ENCODE results near the gene BNIP2.

The BNIP2 gene

GRCh38 chr15:59662260-59662659 is 26.9 kb downstream of the BNIP2 start:
- TF ChIP-seq, protein P1, sequence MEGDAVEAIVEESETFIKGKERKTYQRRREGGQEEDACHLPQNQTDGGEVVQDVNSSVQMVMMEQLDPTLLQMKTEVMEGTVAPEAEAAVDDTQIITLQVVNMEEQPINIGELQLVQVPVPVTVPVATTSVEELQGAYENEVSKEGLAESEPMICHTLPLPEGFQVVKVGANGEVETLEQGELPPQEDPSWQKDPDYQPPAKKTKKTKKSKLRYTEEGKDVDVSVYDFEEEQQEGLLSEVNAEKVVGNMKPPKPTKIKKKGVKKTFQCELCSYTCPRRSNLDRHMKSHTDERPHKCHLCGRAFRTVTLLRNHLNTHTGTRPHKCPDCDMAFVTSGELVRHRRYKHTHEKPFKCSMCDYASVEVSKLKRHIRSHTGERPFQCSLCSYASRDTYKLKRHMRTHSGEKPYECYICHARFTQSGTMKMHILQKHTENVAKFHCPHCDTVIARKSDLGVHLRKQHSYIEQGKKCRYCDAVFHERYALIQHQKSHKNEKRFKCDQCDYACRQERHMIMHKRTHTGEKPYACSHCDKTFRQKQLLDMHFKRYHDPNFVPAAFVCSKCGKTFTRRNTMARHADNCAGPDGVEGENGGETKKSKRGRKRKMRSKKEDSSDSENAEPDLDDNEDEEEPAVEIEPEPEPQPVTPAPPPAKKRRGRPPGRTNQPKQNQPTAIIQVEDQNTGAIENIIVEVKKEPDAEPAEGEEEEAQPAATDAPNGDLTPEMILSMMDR (IDR thresholded peaks at IDR 0.05; ENCODE audit: insufficient read depth, low read length): no peak
- no peak overlapping the region for H3K4me3 ChIP-seq (replicated peaks; ENCODE audit: insufficient read depth, low read length)
- no peak for DNase-seq (ENCODE audit: low read depth in 1 of 2, low spot score in 1 of 2)
- H3K27ac ChIP-seq (replicated peaks): no peak overlapping the region
- H3K27me3 ChIP-seq (ENCODE audit: insufficient read depth, poor library complexity, severe bottlenecking): no peaks in the 10 kb centered on the region

GRCh38 chr15:59659366-59659765 is 29.8 kb downstream of the BNIP2 start:
- H3K4me3 ChIP-seq (replicated peaks; ENCODE audit: insufficient read depth, low read length): no peak overlapping the region
- no peak for DNase-seq (ENCODE audit: low read depth in 1 of 2, low spot score in 1 of 2)
- TF ChIP-seq, protein P1 (IDR thresholded peaks at IDR 0.05; ENCODE audit: insufficient read depth, low read length): no peak
- TF ChIP-seq POLR2AphosphoS5 (IDR thresholded peaks at IDR 0.05; ENCODE audit: low read depth) (no peak), SPI1 (IDR thresholded peaks at IDR 0.05; ENCODE audit: borderline replicate concordance, low read depth) (no peak), REST (IDR thresholded peaks at IDR 0.05; ENCODE audit: insufficient replicate concordance, low read depth) (no peak), GABPA (IDR thresholded peaks at IDR 0.05; ENCODE audit: low read depth) (no peak)
- H3K27me3 ChIP-seq (ENCODE audit: insufficient read depth, poor library complexity, severe bottlenecking): no peaks in the 10 kb centered on the region
- H3K27ac ChIP-seq (replicated peaks): no peak overlapping the region

- DNase-seq (ENCODE audit: low read depth in 1 of 2, low spot score in 1 of 2): no peak
- Histone ChIP-seq H3K27ac (replicated peaks) (peak overlapping the region; percentile 93), H3K4me3 (replicated peaks; ENCODE audit: insufficient read depth, low read length) (no peak overlapping the region), H3K27me3 (ENCODE audit: insufficient read depth, poor library complexity, severe bottlenecking) (no peaks in the 10 kb centered on the region)
- TF ChIP-seq, protein P1 (IDR thresholded peaks at IDR 0.05; ENCODE audit: insufficient read depth, low read length): no peak
- TF ChIP-seq GABPA (IDR thresholded peaks at IDR 0.05; ENCODE audit: low read depth) (no peak), REST (IDR thresholded peaks at IDR 0.05; ENCODE audit: insufficient replicate concordance, low read depth) (no peak), SPI1 (IDR thresholded peaks at IDR 0.05; ENCODE audit: borderline replicate concordance, low read depth) (no peak), POLR2AphosphoS5 (IDR thresholded peaks at IDR 0.05; ENCODE audit: low read depth) (no peak; the same call in 1 of the 2 replicates)
Observed at GRCh38 chr15:59657635-59658125, 31.4 kb downstream of the BNIP2 start.
